GM23338 (cell line): Measurements from ENCODE around the gene VAPB. TPM values are rescaled to one million over a fixed set of nuclear protein-coding genes. Genes with fewer than 3 reads are reported as not detected.

ENCODE experiments used
- ATAC-seq: fragments of 200-7000 bp; cut with Tn5 transposase; 3 replicates; pipeline ENCODE4 v1.9.1; 2020
- DNase-seq: peaks from one replicate; pipeline ENCODE4 v3.0.0-alpha.2; 2015; ENCODE audit warnings: low spot score
- H2AFZ ChIP-seq: fragments of 200-600 bp; sonication (generic); 2 replicates; pipeline ENCODE4 v1.8.0; 2016; ENCODE audit warnings: antibody characterized with exemption, mild to moderate bottlenecking, moderate library complexity
- H3F3A ChIP-seq: fragments of 200-600 bp; sonication (generic); replicated peaks from 2 replicates; pipeline ENCODE4 v1.8.0; 2017; ENCODE audit warnings: antibody characterized with exemption, mixed run types, low read depth
- H3K27ac ChIP-seq: fragments of 200-600 bp; sonication (generic); 2 replicates; pipeline ENCODE4 v1.6.1; 2016; ENCODE audit warnings: low read depth
- H3K27me3 ChIP-seq: fragments of 200-600 bp; sonication (generic); 2 replicates; pipeline ENCODE4 v1.8.0; 2016; ENCODE audit warnings: mild to moderate bottlenecking, mixed run types, moderate library complexity; ENCODE audit not compliant: insufficient read depth
- H3K36me3 ChIP-seq: fragments of 200-600 bp; sonication (generic); 2 replicates; pipeline ENCODE4 v1.8.0; 2016; ENCODE audit warnings: mild to moderate bottlenecking; ENCODE audit not compliant: insufficient read depth
- H3K4me1 ChIP-seq: fragments of 200-600 bp; sonication (generic); 2 replicates; pipeline ENCODE4 v1.8.0; 2016; ENCODE audit warnings: mild to moderate bottlenecking, moderate library complexity; ENCODE audit not compliant: insufficient read depth
- H3K4me2 ChIP-seq: fragments of 200-600 bp; sonication (generic); 2 replicates; pipeline ENCODE4 v1.7.1; 2017; ENCODE audit warnings: mixed run types
- H3K4me3 ChIP-seq: fragments of 200-600 bp; sonication (generic); 2 replicates; pipeline ENCODE4 v1.6.1; 2016; ENCODE audit warnings: mixed run types
- H3K79me2 ChIP-seq: fragments of 200-600 bp; sonication (generic); replicated peaks from 2 replicates; pipeline ENCODE4 v1.8.0; 2017; ENCODE audit warnings: mild to moderate bottlenecking; ENCODE audit not compliant: insufficient read depth
- H3K9me2 ChIP-seq: fragments of 200-600 bp; sonication (generic); 2 replicates; pipeline ENCODE4 v1.8.0; 2017; ENCODE audit not compliant: insufficient read depth
- H4K20me1 ChIP-seq: fragments of 200-600 bp; sonication (generic); replicated peaks from 2 replicates; pipeline ENCODE4 v1.8.0; 2017; ENCODE audit warnings: mild to moderate bottlenecking; ENCODE audit not compliant: insufficient read depth
- H3K27ac Mint-ChIP-seq: 2 replicates; pipeline ENCODE4 v1.8.0; 2020; ENCODE audit warnings: inconsistent platforms, mild to moderate bottlenecking, moderate library complexity, mixed read lengths
- H3K27me3 Mint-ChIP-seq: 3 replicates; pipeline ENCODE4 v1.8.0; 2022; ENCODE audit warnings: low read depth, mild to moderate bottlenecking, moderate library complexity, mixed read lengths, inconsistent platforms; ENCODE audit not compliant: insufficient read depth, poor library complexity
- H3K36me3 Mint-ChIP-seq: 3 replicates; pipeline ENCODE4 v1.8.0; 2021; ENCODE audit warnings: low read depth, mild to moderate bottlenecking, inconsistent platforms, moderate library complexity, mixed read lengths
- H3K4me1 Mint-ChIP-seq: 3 replicates; pipeline ENCODE4 v1.8.0; 2020; ENCODE audit warnings: mild to moderate bottlenecking, inconsistent platforms, mixed read lengths
- H3K4me3 Mint-ChIP-seq: 3 replicates; pipeline ENCODE4 v1.8.0; 2021; ENCODE audit warnings: moderate library complexity, mild to moderate bottlenecking, inconsistent platforms, mixed read lengths
- H3K9me3 Mint-ChIP-seq: 3 replicates; pipeline ENCODE4 v1.8.0; 2020; ENCODE audit warnings: moderate library complexity, mild to moderate bottlenecking, inconsistent platforms, mixed read lengths
- CREB1 ChIP-seq: fragments of 250-450 bp; sonication (Bioruptor Pico); IDR thresholded peaks from 2 replicates; pipeline ENCODE4 v1.5.0; 2020; ENCODE audit warnings: low read depth, mild to moderate bottlenecking, moderate library complexity
- ETS1 ChIP-seq: IDR thresholded peaks from 2 replicates; pipeline ENCODE4 v1.6.1; 2016; ENCODE audit warnings: antibody characterized with exemption
- EZH2 ChIP-seq: fragments of 200-600 bp; sonication (generic); IDR thresholded peaks from one replicate; pipeline ENCODE4 v1.8.0; 2017; ENCODE audit warnings: antibody characterized with exemption, mild to moderate bottlenecking, low read depth; ENCODE audit not compliant: unreplicated experiment
- NANOG ChIP-seq: IDR thresholded peaks from 2 replicates; pipeline ENCODE4 v1.6.1; 2016; ENCODE audit warnings: antibody characterized with exemption, borderline replicate concordance
- POLR2AphosphoS5 ChIP-seq: IDR thresholded peaks from 2 replicates; pipeline ENCODE4 v1.6.1; 2016; ENCODE audit warnings: antibody characterized with exemption, low read depth
- STAT1 ChIP-seq: IDR thresholded peaks from one replicate; pipeline ENCODE4 v1.6.1; 2016; ENCODE audit warnings: antibody characterized with exemption; ENCODE audit not compliant: unreplicated experiment
- ZNF331 ChIP-seq: fragments of 250-450 bp; sonication (Bioruptor Pico); IDR thresholded peaks from 2 replicates; pipeline ENCODE4 v1.5.0; 2020; ENCODE audit warnings: low read depth, mild to moderate bottlenecking, moderate library complexity
- ZNF462 ChIP-seq: fragments of 250-450 bp; sonication (Bioruptor Pico); IDR thresholded peaks from 2 replicates; pipeline ENCODE4 v1.5.0; 2020; ENCODE audit warnings: mild to moderate bottlenecking, moderate library complexity
- polyA plus RNA-seq: library from polyadenylated mRNA; unstranded; fragments of >200 nt; fragmentation: Nextera tagmentation; extraction: Ambion mirVana; gene quantifications from 2 replicates; pipeline ENCODE4 v1.2.1, GENCODE V29; 2016
- total RNA-seq: library from RNA; depleted of rRNA; stranded (reverse); fragments of >200 nt; shearing (Covaris generic); gene quantifications from 2 replicates; pipeline ENCODE4 v1.2.3, GENCODE V29; 2014

VAPB gene
- total and polyA plus RNA-seq, 2 experiments from 2014 or later = 18.8 to 22.9 TPM

- TF ChIP-seq ZNF462 (CRISPR knock-in tag) = no peak
- TF ChIP-seq NANOG = no peak
Measured at GRCh38 chr20:58446264-58446959, 57.4 kb downstream of the VAPB start (continued).

GRCh38 chr20:58446960-58447265 lies 57.9 kb downstream of the VAPB start:
- peaks cover 30% of the 10 kb centered on the region for H3K4me1 Mint-ChIP-seq
- Histone ChIP-seq H3K4me3 (no peak overlapping the region), H3K27me3 (no peaks in the 10 kb centered on the region), H3K4me1 (peaks cover 13% of the 10 kb centered on the region), H4K20me1 (no peaks in the 10 kb centered on the region; the same call in 1 of the 2 replicates), H3K79me2 (peaks cover 2% of the 10 kb centered on the region; the same call in 1 of the 2 replicates), H2AFZ (no peak overlapping the region), H3K4me2 (no peak overlapping the region), H3K36me3 (0 out of 2 replicates have a peak, but pooled peaks cover 5% of the 10 kb centered on the region), H3K9me2 (no peaks in the 10 kb centered on the region), H3F3A (no peaks in the 10 kb centered on the region; the same call in 1 of the 2 replicates), H3K27ac (peak overlapping the region; percentile 60; the same call in 1 of the 2 replicates)
- peaks cover 25% of the 10 kb centered on the region; the same call in 2 of the 3 replicates for H3K36me3 Mint-ChIP-seq
- ATAC-seq (peak; percentile 48), DNase-seq (no peak)
- H3K27me3 Mint-ChIP-seq = peaks cover 10% of the 10 kb centered on the region
- no peak overlapping the region for H3K27ac Mint-ChIP-seq
- no peaks in the 10 kb centered on the region for H3K9me3 Mint-ChIP-seq
- no peak overlapping the region for H3K4me3 Mint-ChIP-seq
- TF ChIP-seq ZNF331 (CRISPR knock-in tag) (no peak), STAT1 (no peak), CREB1 (CRISPR knock-in tag) (no peak), NANOG (no peak), POLR2AphosphoS5 (no peak), EZH2 (no peak), ZNF462 (CRISPR knock-in tag) (no peak), ETS1 (no peak)
